Measurements from ENCODE around the gene CCDC88A. TPM values are rescaled to one million over a fixed set of nuclear protein-coding genes. Genes with fewer than 3 reads are reported as not detected.

CCDC88A gene
- total RNA-seq, 1 donor from 2014 or later: 66.7 TPM

GRCh38 chr2:55400332-55400731, 19.3 kb downstream of the CCDC88A start:
- no peak overlapping the region for H3K4me3 Mint-ChIP-seq (ENCODE audit: unreplicated experiment)
- Histone ChIP-seq H3K36me3 (ENCODE audit: insufficient read depth, low read length) (peaks cover 4% of the 10 kb centered on the region), H3K27ac (ENCODE audit: low read depth, low read length) (no peak overlapping the region)

DNA sequence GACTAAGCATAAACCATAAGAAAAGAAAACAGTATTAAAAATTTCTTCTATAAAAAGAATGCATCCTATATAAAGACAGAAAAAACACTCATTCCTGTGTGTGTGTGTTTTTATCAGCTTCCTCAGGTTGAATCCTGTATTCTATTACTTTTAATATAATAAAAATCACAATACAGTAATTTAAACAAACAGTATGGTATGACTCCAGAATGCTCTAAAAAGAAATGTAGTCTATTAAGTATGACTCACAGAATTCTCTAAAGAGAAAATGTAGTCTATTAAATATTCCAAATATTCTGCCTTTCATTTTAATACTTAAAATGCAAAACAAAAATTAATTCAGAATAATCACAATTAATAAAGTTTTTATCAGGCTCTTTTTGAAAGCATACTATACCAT, 19.8 kb downstream of the CCDC88A start:
- TF ChIP-seq, protein P1, sequence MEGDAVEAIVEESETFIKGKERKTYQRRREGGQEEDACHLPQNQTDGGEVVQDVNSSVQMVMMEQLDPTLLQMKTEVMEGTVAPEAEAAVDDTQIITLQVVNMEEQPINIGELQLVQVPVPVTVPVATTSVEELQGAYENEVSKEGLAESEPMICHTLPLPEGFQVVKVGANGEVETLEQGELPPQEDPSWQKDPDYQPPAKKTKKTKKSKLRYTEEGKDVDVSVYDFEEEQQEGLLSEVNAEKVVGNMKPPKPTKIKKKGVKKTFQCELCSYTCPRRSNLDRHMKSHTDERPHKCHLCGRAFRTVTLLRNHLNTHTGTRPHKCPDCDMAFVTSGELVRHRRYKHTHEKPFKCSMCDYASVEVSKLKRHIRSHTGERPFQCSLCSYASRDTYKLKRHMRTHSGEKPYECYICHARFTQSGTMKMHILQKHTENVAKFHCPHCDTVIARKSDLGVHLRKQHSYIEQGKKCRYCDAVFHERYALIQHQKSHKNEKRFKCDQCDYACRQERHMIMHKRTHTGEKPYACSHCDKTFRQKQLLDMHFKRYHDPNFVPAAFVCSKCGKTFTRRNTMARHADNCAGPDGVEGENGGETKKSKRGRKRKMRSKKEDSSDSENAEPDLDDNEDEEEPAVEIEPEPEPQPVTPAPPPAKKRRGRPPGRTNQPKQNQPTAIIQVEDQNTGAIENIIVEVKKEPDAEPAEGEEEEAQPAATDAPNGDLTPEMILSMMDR (IDR thresholded peaks at IDR 0.05; ENCODE audit: insufficient read depth, low read depth, low read length): no peak
- no peaks in the 10 kb centered on the region for H3K4me1 ChIP-seq (ENCODE audit: insufficient read depth, low read length)
- H3K4me2 ChIP-seq (ENCODE audit: low read length): no peak overlapping the region
- peaks cover 29% of the 10 kb centered on the region for H3K79me2 ChIP-seq (ENCODE audit: insufficient read depth, low read length)
- no peak overlapping the region for H2AFZ ChIP-seq (ENCODE audit: low read depth, low read length)
- H4K20me1 ChIP-seq (ENCODE audit: insufficient read depth, low read length): peaks cover 2% of the 10 kb centered on the region
- H3K9ac ChIP-seq (ENCODE audit: low read length): no peak overlapping the region
- DNase-seq (ENCODE audit: low read depth) (no peak), FAIRE-seq (no peak)
- H3K4me1 Mint-ChIP-seq (ENCODE audit: low read depth, unreplicated experiment): peaks cover 2% of the 10 kb centered on the region
- H3K27ac Mint-ChIP-seq (ENCODE audit: unreplicated experiment): no peak overlapping the region
- no peaks in the 10 kb centered on the region for H3K27me3 Mint-ChIP-seq (ENCODE audit: low read depth, unreplicated experiment)
- H3K27ac ChIP-seq (ENCODE audit: low read depth, low read length): no peak overlapping the region
- no peak overlapping the region for H3K4me3 Mint-ChIP-seq (ENCODE audit: unreplicated experiment)
- no peak overlapping the region for H3K4me3 ChIP-seq (ENCODE audit: insufficient read depth, low read depth, low read length)
- peaks cover 4% of the 10 kb centered on the region for H3K36me3 ChIP-seq (ENCODE audit: insufficient read depth, low read length)
- H3K27me3 ChIP-seq (ENCODE audit: insufficient read depth, low read length): no peaks in the 10 kb centered on the region
- H3K36me3 Mint-ChIP-seq (ENCODE audit: low read depth, unreplicated experiment): peaks cover 2% of the 10 kb centered on the region
- H3K9me3 Mint-ChIP-seq (ENCODE audit: unreplicated experiment): no peaks in the 10 kb centered on the region
- H3K9me3 ChIP-seq (ENCODE audit: insufficient read depth, low read depth, low read length): no peaks in the 10 kb centered on the region

More at GRCh38 chr2:55400332-55400731, 19.3 kb downstream of the CCDC88A start:
- Histone ChIP-seq H3K9ac (ENCODE audit: low read length) (no peak overlapping the region), H3K9me3 (ENCODE audit: insufficient read depth, low read depth, low read length) (no peaks in the 10 kb centered on the region), H3K27me3 (ENCODE audit: insufficient read depth, low read length) (no peaks in the 10 kb centered on the region), H2AFZ (ENCODE audit: low read depth, low read length) (no peak overlapping the region), H3K4me2 (ENCODE audit: low read length) (no peak overlapping the region), H4K20me1 (ENCODE audit: insufficient read depth, low read length) (no peaks in the 10 kb centered on the region), H3K79me2 (ENCODE audit: insufficient read depth, low read length) (peaks cover 25% of the 10 kb centered on the region), H3K4me1 (ENCODE audit: insufficient read depth, low read length) (no peaks in the 10 kb centered on the region), H3K4me3 (ENCODE audit: insufficient read depth, low read depth, low read length) (no peak overlapping the region)
- Mint-ChIP-seq H3K36me3 (ENCODE audit: low read depth, unreplicated experiment) (peaks cover 6% of the 10 kb centered on the region), H3K27ac (ENCODE audit: unreplicated experiment) (no peak overlapping the region), H3K27me3 (ENCODE audit: low read depth, unreplicated experiment) (no peaks in the 10 kb centered on the region), H3K9me3 (ENCODE audit: unreplicated experiment) (no peaks in the 10 kb centered on the region), H3K4me1 (ENCODE audit: low read depth, unreplicated experiment) (peaks cover 5% of the 10 kb centered on the region)
- DNase-seq (ENCODE audit: low read depth): no peak
- TF ChIP-seq, protein P1 (IDR thresholded peaks at IDR 0.05; ENCODE audit: insufficient read depth, low read depth, low read length): no peak
- no peak for TF ChIP-seq EZH2 (IDR thresholded peaks at IDR 0.05; ENCODE audit: insufficient read depth, low read length)
- no peak for FAIRE-seq

- Mint-ChIP-seq H3K9me3 (ENCODE audit: unreplicated experiment) (no peaks in the 10 kb centered on the region), H3K27ac (ENCODE audit: unreplicated experiment) (no peak overlapping the region)
Observed at GRCh38 chr2:55395724-55396605, 23.7 kb downstream of the CCDC88A start.

More at GRCh38 chr2:55395724-55396605, 23.7 kb downstream of the CCDC88A start:
- no peak for TF ChIP-seq EZH2 (IDR thresholded peaks at IDR 0.05; ENCODE audit: insufficient read depth, low read length)
- TF ChIP-seq, protein P1 (IDR thresholded peaks at IDR 0.05; ENCODE audit: insufficient read depth, low read depth, low read length): no peak
- no peak overlapping the region for H3K9ac ChIP-seq (ENCODE audit: low read length)
- no peaks in the 10 kb centered on the region for H3K27me3 ChIP-seq (ENCODE audit: insufficient read depth, low read length)
- no peaks in the 10 kb centered on the region for H3K36me3 ChIP-seq (ENCODE audit: insufficient read depth, low read length)
- Mint-ChIP-seq H3K27me3 (ENCODE audit: low read depth, unreplicated experiment) (no peaks in the 10 kb centered on the region), H3K4me1 (ENCODE audit: low read depth, unreplicated experiment) (no peaks in the 10 kb centered on the region), H3K4me3 (ENCODE audit: unreplicated experiment) (no peak overlapping the region), H3K36me3 (ENCODE audit: low read depth, unreplicated experiment) (peaks cover 7% of the 10 kb centered on the region)
- DNase-seq (ENCODE audit: low read depth): no peak
- H3K27ac ChIP-seq (ENCODE audit: low read depth, low read length): no peak overlapping the region
- no peaks in the 10 kb centered on the region for H3K4me1 ChIP-seq (ENCODE audit: insufficient read depth, low read length)
- H2AFZ ChIP-seq (ENCODE audit: low read depth, low read length): no peak overlapping the region
- peaks cover 5% of the 10 kb centered on the region for H4K20me1 ChIP-seq (ENCODE audit: insufficient read depth, low read length)
- no peak overlapping the region for H3K4me2 ChIP-seq (ENCODE audit: low read length)
- no peak for FAIRE-seq
- H3K9me3 ChIP-seq (ENCODE audit: insufficient read depth, low read depth, low read length): no peaks in the 10 kb centered on the region
- H3K4me3 ChIP-seq (ENCODE audit: insufficient read depth, low read depth, low read length): no peak overlapping the region
- peaks cover 14% of the 10 kb centered on the region for H3K79me2 ChIP-seq (ENCODE audit: insufficient read depth, low read length)

Data from astrocyte (in vitro differentiated cells and primary cell).